ENCODE data around the gene NTN1.

Gene NTN1

DNA sequence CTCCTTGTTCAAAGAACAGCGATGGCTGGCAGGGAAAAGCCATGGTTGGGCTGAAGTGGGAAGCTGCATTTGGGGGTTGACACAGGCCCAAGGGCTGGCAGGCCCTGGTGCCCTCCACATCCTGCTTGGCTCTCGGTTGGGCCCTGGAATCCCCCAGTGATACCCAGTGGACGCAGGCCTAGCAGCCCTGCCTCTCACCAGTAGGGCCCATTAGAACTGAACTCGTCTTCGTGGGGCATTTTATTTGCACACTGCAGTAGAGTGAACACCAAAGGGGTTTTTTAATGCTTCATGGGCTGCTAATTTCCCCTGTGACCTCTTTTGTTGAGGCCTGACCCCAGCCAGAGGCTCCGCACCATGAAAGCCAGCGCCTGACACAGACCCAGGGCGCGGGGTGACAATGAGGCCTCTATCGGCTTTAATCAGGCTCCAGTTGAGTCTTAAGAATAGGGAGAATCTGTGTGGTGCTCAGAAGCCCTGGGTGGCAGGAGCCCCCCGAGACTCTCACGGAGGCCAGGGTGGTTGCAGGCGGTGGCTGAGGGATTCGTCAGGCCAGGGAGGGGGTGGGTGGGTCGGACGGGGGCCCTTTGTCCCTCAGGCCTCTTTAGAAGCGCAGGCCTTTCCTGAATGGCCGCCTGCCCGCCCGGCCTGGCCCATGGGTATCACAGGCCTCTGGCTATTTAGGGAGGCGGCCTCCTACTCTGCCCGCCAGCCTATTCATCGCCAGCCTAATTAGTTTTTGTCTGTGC is 199.3 kb downstream of the NTN1 start:
- DNase-seq, result no peak

DNA sequence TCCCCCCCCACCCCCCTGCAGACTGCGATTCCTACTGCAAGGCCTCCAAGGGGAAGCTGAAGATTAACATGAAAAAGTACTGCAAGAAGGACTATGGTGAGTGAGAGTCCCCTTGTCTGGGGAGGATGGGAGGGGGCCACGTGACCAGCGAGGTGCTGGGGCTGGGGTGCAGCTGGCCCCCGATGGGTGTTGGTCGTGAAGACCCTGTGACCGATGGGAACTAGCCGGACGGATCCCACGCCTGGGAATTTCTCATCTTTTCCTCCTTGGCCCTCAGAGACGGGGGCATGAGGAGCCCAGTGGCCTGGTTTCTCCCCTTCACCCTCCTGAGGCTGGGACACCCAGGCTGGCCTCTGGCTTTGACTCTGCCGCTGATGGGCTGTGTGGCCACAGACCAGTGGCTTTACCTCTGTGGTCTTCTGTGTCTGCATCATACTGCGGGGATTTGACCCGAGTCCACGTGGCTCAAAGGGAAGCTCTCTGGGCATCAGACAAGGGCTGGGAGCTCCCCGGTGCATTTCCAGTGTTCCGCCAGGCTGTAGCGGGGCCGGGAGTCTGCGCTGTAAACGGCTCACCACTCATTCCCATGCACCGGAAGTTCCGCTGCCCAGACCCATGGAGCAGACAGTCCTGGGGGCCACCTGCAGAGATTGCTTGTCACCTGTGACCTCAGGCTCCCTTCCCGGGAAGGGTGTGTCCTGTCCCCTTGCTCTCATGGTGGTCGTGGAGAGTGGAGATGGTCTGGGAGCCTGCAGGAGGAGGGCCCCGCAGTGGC is 200.0 kb downstream of the NTN1 start:
- DNase-seq, result no peak

DNA sequence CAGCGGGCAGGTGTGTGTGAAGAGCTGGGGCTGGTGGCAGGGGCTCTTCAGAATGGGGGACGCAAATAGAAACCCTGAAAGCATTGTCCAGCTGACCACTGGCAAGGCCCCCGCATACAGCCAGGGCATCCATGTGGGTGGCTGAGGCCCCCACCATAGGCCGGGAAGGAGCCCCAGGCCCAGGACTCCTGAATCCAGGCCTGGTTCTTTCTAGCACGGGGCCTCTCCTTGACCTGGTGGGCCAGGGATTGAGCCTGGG is 200.5 kb downstream of the NTN1 start:
- DNase-seq, result no peak

DNA sequence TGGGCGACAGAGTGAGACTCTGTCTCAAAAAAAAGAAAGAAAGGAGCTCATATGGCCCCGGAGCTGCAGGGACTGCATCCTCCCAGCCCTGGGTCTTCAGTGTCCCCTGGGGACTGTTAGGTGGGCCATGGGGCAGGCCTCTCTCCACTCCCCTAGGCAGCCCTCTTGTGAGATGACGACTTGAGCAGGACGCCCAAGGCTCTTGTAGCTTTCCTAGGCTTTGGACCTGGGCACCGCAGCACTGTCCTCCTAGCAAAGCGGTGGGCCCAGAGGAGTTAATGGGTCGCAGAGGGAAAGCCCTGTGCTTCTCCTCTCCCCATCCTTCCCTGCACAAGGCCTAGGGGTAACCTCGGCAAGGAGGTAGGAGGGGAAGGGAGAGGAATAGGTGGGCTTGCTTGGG is 202.2 kb downstream of the NTN1 start:
- DNase-seq, result no peak

DNA sequence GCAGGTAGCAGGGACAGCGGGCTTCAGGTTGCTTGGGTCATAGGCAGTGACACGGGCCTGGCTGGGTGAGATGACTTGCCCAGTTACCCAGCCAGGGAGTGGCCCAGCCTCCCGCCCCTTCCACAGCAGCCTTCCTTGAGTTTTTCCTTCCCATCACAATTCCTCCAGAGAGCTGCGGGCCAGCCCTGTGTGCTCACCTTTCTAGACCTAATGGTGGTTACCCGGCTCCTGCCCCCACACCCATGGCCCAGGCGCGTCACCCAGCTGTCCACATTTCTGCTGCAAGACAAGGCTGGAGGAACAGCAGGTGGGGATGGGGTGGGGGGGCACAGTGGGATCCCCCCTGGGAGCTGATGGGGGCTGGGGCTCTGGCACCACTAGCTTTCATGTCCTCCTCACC is 203.2 kb downstream of the NTN1 start:
- no peak for DNase-seq

DNA sequence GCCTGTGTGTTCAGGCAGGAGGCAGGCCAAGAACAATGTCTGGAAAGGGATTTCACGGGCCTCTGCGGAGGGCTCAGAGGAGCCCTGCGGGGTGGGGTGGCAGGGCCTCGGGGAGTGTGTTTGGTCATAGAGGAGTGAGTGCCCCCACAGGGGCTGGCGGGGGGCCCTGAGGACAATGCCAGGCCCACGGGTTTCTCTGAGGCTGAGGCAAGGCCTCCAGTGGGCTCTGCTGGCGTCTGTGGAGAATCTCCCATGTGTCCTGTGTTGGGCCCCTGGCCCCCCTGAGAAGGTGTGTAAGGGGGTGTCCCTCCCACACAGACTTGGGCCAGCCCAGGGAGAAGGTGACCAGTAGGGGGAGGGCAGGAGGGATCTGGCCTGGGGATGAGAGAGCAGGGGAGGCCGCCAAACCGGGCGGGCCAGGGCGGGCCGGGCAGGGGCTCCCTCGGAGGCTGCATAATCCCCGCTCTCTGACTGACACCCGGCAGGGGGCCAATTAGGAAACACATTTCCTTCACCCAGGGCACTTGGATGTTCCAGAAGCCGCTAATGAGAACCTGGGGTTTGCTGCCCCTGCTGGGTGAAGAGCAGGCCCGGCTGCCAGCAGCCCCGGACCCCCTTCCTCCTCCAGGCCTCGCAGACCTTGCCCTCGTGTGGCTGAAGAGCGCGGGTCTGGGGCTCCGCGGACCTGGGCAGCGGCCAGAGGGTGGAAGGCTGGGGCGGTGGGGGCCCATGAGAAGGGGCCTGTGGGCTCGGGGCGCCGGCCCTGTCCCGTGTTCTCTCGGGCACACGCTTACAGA is 204.2 kb downstream of the NTN1 start:
- no peak for DNase-seq

DNA sequence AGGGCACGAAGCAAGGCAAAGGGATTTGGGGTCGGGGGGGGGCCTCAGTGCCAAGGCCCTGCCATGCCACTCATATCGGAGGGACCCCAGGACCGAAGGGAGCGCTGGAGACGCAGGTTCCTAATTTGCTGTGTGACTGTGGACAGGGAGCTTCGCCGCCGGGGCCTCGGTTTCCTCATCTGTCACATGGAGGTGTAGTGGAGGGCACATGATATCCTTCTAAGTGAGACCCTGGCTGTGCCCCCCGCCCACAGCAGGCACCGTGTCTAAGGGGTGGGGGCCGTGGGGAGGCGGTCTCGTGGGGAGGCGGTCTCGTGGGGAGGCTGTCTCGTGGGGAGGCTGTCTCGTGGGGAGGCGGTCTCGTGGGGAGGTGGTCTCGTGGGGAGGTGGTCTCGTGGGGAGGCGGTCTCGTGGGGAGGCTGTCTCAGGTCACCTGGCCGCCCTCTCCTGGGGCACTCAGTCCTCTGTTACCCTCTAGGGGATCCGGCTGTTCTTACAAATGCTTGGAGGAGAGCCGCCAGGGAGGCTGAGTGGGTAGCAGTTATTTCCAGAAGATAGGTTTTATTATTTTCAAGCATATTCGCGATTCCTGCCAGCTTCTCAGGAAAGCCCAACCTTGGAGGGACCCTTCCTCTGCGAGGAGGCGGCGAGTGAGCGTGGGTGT is 205.0 kb downstream of the NTN1 start:
- no peak for DNase-seq

DNA sequence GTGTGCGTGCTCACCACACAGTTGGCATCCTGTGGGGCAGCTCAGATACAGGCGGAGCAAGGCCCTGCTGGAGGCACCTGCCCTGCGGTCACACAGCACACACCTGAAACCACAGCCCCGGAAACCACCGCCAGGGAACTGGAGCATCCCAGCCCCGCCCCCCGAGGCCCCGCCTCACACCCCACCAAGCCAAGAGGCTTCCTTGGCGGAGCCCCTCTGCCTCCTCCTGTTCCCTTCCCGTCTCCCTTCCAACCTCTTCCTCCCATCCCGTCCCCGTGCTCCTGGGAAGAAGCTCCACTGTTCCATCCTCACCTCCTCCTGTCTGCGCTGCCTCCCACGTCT is 205.5 kb downstream of the NTN1 start:
- no peak for DNase-seq

DNA sequence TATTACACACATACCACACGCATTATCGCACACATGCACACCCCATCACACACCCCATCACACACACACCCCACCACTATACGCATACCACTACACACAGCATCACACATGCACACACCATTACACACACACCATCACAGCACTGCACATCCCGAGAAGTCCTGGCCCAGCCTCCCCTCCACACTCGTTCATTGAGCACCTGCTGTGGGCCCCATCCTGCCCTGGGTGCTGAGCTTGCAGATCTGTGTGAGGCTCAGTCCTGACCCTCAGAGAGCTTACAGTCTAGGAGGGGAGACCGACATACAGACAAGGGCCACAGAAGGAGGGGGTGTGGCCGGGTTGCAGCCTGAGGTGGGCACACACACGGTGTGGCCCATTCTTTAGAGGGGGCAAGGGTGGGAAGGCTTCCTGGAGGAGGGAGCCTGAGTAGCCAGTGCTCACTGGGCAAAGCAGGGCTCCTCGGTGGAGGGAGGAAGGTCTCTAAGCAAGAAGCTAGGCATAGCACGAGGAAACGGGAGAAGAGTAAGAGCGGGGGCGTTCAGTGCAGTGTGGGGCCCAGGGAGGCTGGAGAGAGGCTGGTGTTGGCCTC is 206.6 kb downstream of the NTN1 start:
- no peak for DNase-seq

DNA sequence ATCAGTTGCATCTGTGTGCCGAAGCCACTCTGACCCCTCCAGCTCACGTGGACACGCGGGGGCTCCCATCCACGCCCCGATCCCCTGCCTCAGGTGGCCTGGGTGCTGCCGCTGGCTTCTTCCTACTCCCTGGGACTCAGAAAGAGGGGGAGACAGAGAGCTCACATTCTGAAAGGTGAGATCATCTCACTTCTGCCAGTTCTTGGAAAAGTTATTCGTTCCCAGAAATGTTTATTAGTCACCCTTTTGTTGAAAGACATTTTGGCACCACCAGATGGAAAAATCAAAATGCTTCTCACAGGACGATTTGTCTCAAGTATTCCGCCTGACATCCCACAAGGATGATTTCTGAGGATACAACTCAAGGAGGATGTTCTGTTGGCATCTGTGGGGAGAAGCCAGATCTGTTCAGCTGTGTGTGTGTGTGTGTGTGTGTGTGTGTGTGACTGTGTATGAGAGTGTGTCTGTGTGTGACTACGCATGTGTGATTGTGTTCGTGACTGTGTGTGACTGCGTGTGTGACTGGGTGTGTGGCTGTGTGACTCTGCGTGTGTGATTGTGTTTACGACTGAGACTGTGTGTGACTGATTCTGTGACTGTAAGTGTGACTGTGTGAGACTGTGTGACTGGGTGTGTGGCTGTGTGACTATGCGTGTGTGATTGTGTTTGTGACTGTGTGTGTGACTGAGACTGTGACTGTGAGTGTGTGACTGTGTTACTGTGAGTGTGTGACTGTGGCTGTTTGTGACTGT is 207.3 kb downstream of the NTN1 start:
- DNase-seq, result no peak

DNA sequence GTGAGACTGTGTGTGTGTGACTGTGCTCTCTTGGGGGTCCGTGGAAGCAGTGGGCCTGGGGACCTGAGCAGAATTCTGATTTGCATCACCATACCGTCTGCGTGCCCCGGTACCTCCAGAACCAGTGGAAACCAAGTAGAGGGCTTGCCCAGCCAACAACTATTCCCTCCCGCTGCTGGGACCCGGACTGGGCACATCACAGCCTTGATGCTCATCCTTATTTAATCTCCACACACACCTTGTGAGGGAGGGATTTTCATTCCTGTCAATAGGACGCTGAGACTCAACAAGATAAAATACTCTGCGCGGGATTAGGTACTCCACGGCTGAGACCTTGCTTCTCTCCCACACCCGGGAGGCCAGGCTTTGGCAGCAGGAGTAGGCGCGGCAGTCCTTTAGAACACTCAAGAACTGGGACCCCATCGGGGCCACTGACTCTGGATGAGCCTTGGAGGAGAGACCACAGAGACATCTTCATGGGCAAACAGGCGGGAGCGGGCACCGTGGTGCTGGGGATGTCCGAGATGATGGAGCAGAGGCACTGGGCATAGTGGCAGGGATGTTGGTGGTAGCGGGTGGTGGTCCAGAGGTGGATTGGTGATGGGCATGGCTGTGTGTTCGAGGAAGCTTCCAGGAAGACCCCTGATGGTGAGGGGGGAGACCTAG is 208.0 kb downstream of the NTN1 start:
- DNase-seq, result no peak

DNA sequence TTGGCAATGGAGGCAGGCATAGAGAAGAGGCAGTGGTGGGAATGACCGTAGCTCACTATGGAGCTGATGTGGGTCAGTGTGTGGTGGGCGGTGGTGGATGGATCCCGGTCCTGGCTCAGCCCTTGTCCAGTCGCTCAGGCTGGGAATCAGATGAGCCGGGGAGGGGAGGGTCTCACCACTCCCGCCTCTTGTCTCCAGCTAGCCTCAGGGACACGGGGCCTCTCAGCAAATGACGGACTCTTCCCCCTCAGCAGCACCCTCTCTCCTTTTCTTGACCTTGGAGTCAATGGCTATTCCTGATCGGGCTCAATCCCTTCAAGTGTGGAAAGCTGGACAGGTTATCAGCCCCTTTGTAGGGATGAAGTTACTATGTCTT is 208.5 kb downstream of the NTN1 start:
- no peak for DNase-seq

DNA sequence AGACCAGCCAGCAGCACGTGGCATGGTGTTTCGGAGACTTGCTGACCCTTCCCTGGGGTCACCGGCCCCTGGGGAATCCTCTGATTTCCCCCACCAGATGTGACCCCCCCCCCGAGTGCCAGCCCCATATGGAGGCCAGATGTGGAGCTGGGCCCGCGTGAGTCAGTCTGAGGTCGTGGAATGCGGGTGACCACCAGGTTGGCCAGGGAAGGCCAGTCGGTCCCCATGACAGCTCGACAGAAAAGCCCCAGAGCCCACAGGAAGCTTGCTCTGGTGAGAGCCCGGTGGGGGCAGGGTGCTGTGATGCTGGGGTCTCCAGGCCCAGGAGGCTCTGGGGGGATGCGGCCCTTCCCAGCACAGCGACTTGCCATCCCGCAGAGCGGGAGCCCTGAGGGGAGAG is 209.0 kb downstream of the NTN1 start:
- DNase-seq, result no peak

DNA sequence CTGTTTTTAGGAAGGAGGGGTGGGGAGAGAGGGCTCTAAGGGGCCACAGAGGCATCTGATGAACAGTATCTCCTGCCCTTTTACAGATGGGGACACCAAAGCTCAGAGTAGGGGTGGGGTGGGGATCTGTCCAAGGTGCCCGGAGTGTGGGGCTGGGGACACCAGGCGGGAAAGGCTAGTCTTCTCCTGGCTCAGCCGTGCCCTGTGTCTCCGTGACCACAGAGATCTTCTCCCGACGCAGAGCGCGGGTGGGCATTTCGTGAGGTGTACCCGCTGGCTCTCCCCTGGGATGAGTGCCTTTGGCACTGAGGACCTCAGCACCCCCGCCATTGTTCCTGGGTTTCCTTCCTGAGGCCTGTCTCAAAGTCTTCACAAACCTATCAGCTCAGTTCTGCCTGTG is 209.6 kb downstream of the NTN1 start:
- no peak for DNase-seq

DNA sequence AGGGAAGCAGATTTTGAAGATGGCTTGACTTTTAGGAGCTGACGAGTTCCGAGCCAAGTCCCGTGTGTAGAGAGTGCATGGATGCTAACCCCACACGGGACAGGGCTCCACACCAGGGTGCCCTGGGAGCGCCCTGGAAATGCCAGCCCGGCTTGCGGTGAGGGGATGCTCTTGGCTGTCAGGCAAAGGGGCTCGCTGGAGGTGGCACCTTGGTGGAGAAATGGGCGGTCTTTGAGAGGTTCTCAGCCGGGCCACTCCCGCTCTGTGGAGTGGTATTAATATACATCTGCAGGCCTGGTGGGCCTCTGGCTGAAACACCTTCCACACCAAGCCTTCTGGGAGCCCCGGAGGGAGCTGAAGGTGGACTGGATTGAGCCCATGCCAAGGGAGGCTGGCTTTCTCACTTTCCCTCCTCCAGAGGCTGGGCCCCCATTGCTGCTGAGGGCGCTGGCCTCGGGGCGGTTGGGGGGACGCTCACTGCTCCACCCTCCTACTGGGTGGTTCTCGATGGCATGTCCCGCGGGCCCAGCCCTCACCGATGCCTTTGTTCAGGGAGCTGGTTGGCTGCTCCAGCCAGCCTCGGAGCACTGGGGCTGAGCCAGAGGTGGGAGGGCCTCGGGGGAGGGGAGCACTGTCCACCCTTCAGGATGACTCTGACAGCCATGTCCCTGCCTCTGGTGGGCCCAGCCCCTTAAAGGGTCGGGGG is 210.3 kb downstream of the NTN1 start:
- DNase-seq, result no peak

DNA sequence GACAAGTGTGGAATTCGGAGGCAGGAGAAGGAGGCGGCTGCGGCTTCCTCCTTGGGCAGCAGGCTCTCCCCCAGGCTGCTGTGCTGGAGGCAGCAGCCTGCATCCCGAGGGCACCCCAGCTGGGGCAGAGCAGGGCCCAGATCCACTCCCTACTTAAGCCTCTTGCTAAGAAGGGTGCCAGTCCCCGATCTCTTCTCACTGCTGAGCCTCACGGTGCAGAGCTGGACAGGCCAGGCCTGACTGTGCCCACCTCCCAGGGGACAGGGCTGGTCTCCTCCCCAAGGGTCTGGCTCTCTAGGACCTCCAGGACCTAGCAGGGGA is 210.8 kb downstream of the NTN1 start:
- DNase-seq, result no peak

DNA sequence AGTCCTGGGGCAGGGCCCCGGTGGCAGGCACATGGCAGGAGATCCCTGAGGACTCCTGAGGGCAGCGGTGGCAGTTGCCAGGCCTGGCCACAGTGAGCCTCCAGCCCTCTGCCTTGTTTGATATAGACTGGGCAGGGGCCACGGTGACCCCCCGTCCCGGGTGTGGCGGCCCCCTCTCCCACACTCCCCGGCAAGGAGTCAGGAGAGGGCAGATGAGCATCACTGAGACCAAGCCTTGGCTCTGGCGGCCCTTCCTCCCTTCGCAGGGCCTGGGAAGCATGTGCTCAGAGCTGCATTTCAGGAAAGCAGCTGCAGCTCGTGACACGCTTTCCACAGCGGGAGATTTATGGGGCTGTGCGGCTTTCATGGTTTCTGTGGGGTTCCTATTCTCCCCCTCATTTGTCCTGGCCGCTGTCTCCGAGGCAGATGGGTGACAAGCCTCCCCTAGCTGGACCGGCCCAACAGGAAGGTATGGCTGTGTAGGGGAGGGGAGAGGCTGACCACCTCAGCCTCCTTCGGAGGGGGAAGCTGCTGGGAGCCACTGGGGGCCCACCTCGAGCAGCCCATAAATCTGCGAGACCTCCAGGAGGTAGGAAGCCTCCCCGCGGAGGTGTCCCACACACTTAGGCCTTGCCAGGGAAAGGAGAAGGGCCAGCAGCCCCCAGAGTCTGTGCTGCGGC is 211.4 kb downstream of the NTN1 start:
- DNase-seq, result no peak

DNA sequence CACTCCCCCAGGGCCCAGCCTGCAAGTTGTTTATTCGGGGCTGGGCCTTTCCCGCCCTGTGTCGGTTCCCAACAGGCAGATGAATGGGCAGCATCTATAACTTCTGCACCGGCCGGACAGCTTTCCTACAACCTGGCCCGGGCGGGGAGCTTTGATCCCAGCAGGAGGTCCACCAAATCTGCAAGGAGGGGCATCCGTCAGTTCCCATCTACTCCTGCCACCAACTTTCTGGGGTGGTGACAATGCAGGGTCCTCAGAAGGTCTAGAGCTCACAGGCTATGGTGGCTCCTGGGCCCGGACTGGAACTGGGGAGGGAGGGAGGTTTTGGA is 211.9 kb downstream of the NTN1 start:
- DNase-seq, result no peak

DNA sequence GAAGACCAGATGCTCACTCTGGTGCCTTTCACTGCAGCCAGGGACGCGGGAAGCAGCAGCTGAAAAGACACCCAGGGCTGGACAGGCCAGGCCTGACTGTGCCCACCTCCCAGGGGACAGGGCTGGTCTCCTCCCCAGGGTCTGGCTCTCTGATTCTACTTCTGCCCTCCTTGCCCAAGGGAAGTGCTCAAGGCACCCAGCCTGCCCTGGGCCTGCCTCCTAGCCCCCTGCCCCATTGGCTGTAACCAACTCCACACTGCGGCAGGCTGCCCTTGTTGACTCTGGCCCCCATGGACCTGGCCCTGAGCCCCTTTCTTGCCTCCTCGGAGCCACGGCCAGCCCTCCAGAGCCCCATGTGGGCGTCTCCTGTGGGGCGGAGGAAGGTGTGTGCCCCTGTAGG is 212.5 kb downstream of the NTN1 start:
- DNase-seq, result no peak

DNA sequence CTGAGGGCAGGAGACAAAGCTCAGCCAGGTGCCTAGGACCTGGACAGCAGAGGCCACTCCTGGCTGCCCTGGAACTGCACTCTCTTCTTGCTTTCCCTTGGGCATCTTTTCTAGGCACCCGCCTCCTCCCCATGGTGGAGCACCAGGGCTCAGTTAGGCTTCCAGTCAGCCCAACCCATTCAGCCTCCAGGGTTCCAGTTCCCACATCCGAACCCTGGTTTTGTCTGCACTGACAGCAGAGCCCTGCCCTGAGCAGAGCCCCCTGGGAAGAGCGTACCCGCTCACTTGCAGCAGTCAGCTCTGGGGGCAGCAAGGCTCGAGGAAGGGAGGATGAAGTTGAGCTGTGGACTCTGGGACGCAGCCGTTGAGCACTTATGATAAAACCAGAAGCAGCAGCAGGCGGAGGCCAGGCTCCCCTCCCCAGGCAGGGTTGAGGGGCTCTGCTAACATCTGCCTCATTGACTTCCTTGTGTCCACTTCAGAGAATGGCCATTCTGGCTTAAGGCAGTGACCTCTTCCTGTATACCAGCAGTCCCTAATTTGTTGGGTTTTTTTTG is 213.2 kb downstream of the NTN1 start:
- DNase-seq, result no peak

DNA sequence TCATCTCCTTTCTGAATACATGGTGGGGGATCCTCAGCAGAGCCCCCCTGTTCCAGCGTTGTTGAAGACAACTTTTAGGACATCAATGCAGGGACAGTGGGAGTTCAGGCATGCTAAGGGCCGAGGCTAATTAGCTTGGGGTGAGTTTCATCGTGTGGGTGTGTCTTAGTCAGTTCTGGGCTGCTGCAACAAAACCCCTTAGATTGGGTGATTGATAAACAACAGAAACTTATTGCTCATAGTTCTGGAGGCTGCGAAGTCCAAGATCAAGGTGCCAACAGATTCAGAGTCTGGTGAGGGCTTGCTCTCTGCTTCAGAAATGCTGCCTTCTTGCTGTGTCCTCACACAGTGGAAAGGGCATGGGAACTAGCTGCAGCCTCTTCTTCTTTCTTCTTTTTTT is 214.0 kb downstream of the NTN1 start:
- DNase-seq, result no peak
